ENCODE data around the gene SOST.
"Not testable (repeated sequence)": the region's sequence is repeated elsewhere in the genome, so short reads cannot be mapped to it uniquely, and the experiment has no call there.

Gene SOST

GRCh38 chr17:43758497-43759174 is at the start of gene SOST:
Gene SOST, minus strand, starts transcription at chr17:43758791. Its CDS starts 50 bp downstream, at chr17:43758741.
- in situ Hi-C loops (cut with MboI; ENCODE audit: low sequenced_read_pairs), result no loop called here

GRCh38 chr17:43808076-43808475 is 49.5 kb upstream of the SOST start:
- in situ Hi-C loops (cut with MboI; ENCODE audit: low sequenced_read_pairs), result no loop called here

- in situ Hi-C loops (cut with MboI; ENCODE audit: low sequenced_read_pairs), result no loop called here
These were observed 46.5 kb upstream of the SOST start for GRCh38 chr17:43805117-43805516.

GRCh38 chr17:43803758-43804157 is 45.2 kb upstream of the SOST start:
- in situ Hi-C loops (cut with MboI; ENCODE audit: low sequenced_read_pairs), result no loop called here

- in situ Hi-C loops (cut with MboI; ENCODE audit: low sequenced_read_pairs), result no loop called here
These were observed 43.3 kb upstream of the SOST start for GRCh38 chr17:43801844-43802243.

- in situ Hi-C loops (cut with MboI; ENCODE audit: low sequenced_read_pairs), result no loop called here
These were observed 42.1 kb upstream of the SOST start for GRCh38 chr17:43800736-43801135.

- in situ Hi-C loops (cut with MboI; ENCODE audit: low sequenced_read_pairs), result no loop called here
These were observed 40.5 kb upstream of the SOST start for GRCh38 chr17:43799047-43799446.

GRCh38 chr17:43798024-43798423 is 39.4 kb upstream of the SOST start:
- in situ Hi-C loops (cut with MboI; ENCODE audit: low sequenced_read_pairs), result not testable (repeated sequence)

GRCh38 chr17:43792668-43793067 is 34.1 kb upstream of the SOST start:
- in situ Hi-C loops (cut with MboI; ENCODE audit: low sequenced_read_pairs), result not testable (repeated sequence)

- in situ Hi-C loops (cut with MboI; ENCODE audit: low sequenced_read_pairs), result no loop called here
These were observed 33.0 kb upstream of the SOST start for GRCh38 chr17:43791589-43791988.

GRCh38 chr17:43790311-43790940 is 31.8 kb upstream of the SOST start:
- in situ Hi-C loops (cut with MboI; ENCODE audit: low sequenced_read_pairs), result no loop called here

GRCh38 chr17:43789482-43789881 is 30.9 kb upstream of the SOST start:
- in situ Hi-C loops (cut with MboI; ENCODE audit: low sequenced_read_pairs), result no loop called here

- in situ Hi-C loops (cut with MboI; ENCODE audit: low sequenced_read_pairs), result no loop called here
These were observed 29.9 kb upstream of the SOST start for GRCh38 chr17:43788540-43788939.

- in situ Hi-C loops (cut with MboI; ENCODE audit: low sequenced_read_pairs), result no loop called here
These were observed 29.1 kb upstream of the SOST start for GRCh38 chr17:43787728-43788127.

GRCh38 chr17:43784628-43785101 is 26.1 kb upstream of the SOST start:
- in situ Hi-C loops (cut with MboI; ENCODE audit: low sequenced_read_pairs), result no loop called here

- in situ Hi-C loops (cut with MboI; ENCODE audit: low sequenced_read_pairs), result no loop called here
These were observed 25.5 kb upstream of the SOST start for GRCh38 chr17:43784068-43784467.

- in situ Hi-C loops (cut with MboI; ENCODE audit: low sequenced_read_pairs), result no loop called here
These were observed 24.5 kb upstream of the SOST start for GRCh38 chr17:43782913-43783680.

GRCh38 chr17:43780135-43780534 is 21.5 kb upstream of the SOST start, which contains the start of gene CFAP97D1:
Gene CFAP97D1, plus strand, starts transcription at chr17:43780435. Its CDS starts 28 bp downstream, at chr17:43780463.
- in situ Hi-C loops (cut with MboI; ENCODE audit: low sequenced_read_pairs), result no loop called here

GRCh38 chr17:43779145-43780125 is 20.8 kb upstream of the SOST start:
- in situ Hi-C loops (cut with MboI; ENCODE audit: low sequenced_read_pairs), result no loop called here

GRCh38 chr17:43778337-43779144 is 19.9 kb upstream of the SOST start, which contains the start of gene DUSP3:
Gene DUSP3, minus strand, starts transcription at chr17:43778977. Its CDS starts 53 bp downstream, at chr17:43778924.
- in situ Hi-C loops (cut with MboI; ENCODE audit: low sequenced_read_pairs), result no loop called here

Measured in HL-60/S4 (cell line).